ENCODE data around the gene H19.

Gene H19

DNA sequence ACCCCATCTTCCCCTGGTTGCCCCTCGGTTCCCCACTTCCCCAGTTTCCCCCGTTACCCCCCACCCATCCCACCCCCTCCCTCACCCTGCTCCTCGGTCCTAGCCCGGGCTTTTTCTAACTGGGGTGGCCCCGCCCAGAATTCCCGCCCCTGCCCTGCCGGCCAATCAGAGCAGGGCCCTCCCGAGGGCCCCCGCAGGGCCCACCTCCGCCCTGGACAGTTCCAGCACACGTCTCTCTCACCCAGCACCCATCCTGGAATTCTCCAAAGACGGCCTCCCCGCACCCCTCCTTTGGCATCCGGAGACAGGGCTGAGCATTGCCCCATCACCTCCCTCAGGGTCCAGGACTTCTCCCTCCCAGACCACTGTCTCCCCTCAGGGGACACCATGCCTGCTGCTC is at the start of gene H19:
Gene H19 (minus strand): TSS at position 88 of the 400 bp plus-strand sequence.
- no peak for DNase-seq (ENCODE audit: low read depth in 2 of 3, low spot score in 1 of 3)

- no peak for DNase-seq (ENCODE audit: low read depth in 2 of 3, low spot score in 1 of 3)
Measured at GRCh38 chr11:2041963-2042362, 44.3 kb upstream of the H19 start.

GRCh38 chr11:2041153-2041552 is 43.5 kb upstream of the H19 start:
- DNase-seq (ENCODE audit: low read depth in 2 of 3, low spot score in 1 of 3): no peak

DNA sequence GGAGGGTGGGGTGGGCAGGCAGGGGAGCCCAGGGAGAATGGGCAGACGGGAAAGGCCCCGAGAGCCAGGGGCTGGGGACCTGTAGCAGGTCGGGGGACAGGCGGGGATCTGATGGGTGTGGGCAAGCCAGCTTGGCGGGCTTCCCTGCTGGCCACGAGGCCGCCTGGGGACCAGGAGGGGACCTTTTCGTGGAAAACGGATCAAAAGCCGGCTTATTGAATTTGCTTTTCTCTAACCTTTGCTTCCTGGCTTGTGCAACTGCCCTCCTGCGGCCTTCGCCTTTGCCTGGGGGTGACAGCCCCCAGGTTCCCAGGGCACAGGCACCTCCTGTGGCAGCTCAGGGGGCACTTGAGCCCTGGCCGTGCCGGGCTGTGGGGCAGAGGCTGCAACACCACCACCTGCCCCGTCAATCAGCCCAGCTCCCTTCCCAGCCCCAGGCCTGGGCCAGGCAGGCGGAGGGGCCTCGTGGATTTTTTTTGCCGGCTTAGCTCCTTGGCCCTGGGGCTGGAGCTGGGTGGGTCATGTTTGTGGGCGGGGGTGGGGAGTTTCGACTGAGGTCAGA is 41.6 kb upstream of the H19 start:
- DNase-seq (ENCODE audit: low read depth in 2 of 3, low spot score in 1 of 3): no peak

GRCh38 chr11:2036863-2037486 is 39.3 kb upstream of the H19 start:
- no peak for DNase-seq (ENCODE audit: low read depth in 2 of 3, low spot score in 1 of 3)

DNA sequence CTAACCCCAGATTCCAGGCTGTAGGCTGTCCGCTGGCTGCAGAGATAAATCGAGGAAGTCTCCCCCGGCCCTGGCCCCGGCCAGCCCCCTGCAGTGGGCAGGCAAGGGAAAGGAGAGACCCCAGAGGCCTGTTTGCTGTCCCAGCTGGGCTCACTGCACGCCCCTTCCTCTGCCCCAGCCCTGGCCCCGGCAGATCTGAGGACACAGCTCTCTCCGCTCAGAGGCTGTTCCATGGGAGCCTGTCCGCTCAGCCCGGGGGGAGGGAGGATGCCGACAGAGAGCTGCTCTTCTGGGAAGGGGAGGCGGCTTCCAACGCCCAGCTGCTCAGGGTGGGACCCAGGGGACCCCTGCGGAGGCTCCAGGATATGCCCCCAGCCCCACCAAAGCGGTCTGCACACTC is 37.7 kb upstream of the H19 start:
- DNase-seq (ENCODE audit: low read depth in 2 of 3, low spot score in 1 of 3): no peak

GRCh38 chr11:2031058-2031457 is 33.4 kb upstream of the H19 start:
- no peak for DNase-seq (ENCODE audit: low read depth in 2 of 3, low spot score in 1 of 3)

DNA sequence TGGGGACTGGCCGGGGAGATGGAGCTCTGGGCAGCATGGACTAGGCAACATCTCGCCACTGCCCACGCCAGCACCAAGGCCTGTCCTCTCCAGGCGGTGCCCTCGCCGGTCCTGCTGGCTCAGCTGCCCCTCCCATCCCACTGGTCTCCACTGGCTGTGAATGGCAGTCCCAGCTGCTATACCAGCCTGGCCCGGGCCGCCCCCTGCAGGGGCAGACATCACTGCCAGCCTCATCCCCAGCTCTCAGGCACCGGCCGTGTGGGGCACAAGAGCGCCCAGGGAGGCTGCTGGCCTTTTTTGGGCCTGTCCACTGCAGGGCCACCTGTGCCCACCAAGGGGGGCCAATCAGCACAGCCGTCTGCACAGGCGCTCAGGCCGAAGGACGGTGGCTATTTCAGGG is 30.1 kb upstream of the H19 start:
- DNase-seq (ENCODE audit: low read depth in 2 of 3, low spot score in 1 of 3): no peak

- no peak for DNase-seq (ENCODE audit: low read depth in 2 of 3, low spot score in 1 of 3)
Measured at GRCh38 chr11:2015025-2015424, 17.4 kb upstream of the H19 start.

DNA sequence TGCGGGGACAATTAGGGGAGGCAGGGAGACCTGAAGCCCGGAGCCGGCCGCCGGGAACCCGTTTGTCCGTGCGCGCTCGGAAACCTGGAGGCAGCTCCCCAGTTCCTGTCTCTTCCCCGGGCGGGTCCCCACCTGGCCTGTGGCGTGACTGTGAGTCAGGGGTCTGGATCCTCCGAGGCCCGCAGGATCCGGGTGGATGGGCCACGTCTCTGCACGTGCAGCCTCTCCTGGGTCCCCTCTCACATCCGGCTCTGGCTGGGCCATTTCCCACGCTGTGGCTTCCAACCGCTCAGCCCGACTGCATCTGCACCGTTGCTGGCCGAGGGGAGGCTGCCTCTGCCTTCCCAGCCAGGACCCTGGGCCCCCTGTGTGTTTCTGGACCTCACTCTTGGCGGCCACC is 14.8 kb upstream of the H19 start:
- no peak for DNase-seq (ENCODE audit: low read depth in 2 of 3, low spot score in 1 of 3)

- no peak for DNase-seq (ENCODE audit: low read depth in 2 of 3, low spot score in 1 of 3)
Measured at GRCh38 chr11:2004466-2004865, 6.8 kb upstream of the H19 start.

- DNase-seq (ENCODE audit: low read depth in 2 of 3, low spot score in 1 of 3): no peak
Measured at GRCh38 chr11:2002807-2003206, 5.2 kb upstream of the H19 start.

- no peak for DNase-seq (ENCODE audit: low read depth in 2 of 3, low spot score in 1 of 3)
Measured at GRCh38 chr11:2002042-2002776, 4.6 kb upstream of the H19 start.

DNA sequence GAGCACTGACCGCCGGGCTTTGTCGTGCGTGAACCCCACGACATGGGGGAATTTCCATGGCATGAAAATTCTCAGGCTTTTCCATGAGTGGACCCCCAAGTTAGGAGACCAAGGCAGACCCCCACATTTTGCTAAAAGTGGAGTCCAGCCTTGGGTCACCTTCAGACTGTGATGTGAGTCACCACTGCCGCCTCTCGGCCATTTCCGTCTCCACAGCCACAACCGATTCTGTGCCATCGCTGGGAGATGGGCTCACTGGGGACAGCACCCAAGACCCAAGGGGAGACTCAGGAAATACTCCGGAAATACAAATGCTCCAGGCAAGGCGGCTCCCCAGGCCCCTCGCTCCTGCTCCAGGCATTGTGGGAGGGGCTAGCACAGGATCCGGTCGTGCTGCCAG is 1.2 kb upstream of the H19 start:
- no peak for DNase-seq (ENCODE audit: low read depth in 2 of 3, low spot score in 1 of 3)

DNA sequence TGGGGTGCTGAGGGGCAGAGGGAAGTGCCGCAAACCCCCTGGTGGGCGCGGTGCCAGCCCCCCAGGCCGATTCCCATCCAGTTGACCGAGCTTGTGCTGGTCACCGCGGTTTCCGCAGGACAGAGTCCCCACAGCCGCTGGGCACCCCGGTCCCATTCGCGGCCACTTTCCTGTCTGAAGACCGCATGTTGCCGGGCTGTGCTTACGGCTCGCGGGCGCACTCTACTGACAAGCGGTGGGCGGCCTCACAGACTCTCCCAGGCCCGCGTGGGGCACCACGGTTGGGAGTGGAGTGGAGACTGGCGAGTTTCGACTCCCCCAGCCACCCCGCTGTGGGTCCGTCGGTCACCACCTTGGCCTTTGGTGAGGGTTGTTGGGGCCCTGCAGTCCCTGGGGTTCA is 648 bp upstream of the H19 start:
- DNase-seq (ENCODE audit: low read depth in 2 of 3, low spot score in 1 of 3): no peak

DNA sequence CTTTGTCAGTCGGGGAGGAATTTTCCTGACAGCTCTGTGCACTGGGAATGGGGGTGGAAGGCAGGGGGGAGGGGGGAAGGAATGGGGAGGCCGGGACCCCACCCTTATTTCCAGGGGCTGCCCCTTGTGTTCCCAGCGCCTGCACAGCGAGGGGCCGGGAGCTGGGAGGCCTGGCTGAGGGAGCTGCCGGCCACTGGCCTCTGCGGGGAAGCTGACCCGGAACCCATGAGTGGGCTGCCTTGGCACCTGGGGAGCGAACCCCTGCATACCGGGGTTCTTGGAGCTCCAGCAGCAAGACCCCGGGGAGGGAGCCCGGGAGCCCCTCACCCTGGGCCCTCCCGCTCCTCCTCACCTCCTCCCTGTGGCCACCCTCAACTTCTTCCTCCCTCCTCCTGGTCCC is 3.5 kb downstream of the H19 start:
- DNase-seq (ENCODE audit: low read depth in 2 of 3, low spot score in 1 of 3): no peak

- no peak for DNase-seq (ENCODE audit: low read depth in 2 of 3, low spot score in 1 of 3)
Measured at GRCh38 chr11:1992111-1992510, 5.5 kb downstream of the H19 start.

DNA sequence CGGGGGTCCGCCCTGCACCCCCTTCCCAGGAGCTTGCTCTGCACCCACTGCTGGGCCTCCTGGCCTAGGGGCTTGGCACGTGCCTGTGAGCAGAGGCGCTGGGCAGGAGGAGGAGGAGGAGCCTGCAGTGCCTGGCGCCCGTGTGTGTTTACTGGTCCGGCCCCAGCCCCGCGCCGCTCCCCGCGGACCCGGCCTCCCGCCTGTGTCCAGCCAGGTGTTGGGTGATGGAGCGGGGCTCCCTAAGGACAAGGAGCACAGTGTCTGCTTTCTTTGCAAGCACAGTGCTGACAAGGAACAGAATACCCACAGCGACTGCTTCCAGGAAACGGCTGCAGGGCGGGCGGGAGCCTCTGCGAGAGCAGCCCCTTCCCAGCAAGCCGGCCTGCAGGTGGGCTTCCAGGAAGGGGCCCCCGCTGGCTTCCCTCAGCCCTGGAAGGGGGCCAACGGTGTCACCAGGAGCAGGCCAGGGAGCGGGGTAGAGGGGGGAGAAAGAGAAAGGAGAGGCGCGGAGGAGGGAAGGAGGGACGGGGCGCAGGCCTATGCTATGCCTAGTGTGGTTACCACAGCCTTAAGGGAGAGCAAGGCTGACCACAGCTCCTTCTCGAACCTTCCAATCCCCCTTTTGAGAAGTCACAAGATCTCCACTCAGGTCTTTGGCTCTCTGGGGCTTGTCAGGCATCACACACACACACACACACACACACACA is 6.6 kb downstream of the H19 start:
- DNase-seq (ENCODE audit: low read depth in 2 of 3, low spot score in 1 of 3): no peak

DNA sequence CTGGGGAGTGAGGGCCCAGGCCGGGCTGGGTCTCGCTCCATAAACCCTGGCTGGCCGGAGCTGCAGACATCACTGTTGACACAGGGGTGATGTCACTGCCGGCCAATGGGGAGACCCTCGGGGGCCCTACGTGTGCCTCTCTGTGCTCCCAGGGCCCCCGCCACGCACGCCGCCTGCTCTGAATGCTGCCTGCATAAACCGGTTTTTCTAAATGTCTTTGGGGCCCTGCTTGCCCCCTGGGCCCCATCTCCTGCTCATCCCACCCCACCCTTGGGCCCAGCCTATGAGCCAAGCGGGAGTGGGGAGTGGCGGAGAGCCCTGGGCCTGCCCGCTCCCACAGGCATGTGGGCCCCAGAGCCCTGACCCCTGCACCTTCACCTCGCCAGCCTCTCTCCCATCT is 7.7 kb downstream of the H19 start:
- no peak for DNase-seq (ENCODE audit: low read depth in 2 of 3, low spot score in 1 of 3)

DNA sequence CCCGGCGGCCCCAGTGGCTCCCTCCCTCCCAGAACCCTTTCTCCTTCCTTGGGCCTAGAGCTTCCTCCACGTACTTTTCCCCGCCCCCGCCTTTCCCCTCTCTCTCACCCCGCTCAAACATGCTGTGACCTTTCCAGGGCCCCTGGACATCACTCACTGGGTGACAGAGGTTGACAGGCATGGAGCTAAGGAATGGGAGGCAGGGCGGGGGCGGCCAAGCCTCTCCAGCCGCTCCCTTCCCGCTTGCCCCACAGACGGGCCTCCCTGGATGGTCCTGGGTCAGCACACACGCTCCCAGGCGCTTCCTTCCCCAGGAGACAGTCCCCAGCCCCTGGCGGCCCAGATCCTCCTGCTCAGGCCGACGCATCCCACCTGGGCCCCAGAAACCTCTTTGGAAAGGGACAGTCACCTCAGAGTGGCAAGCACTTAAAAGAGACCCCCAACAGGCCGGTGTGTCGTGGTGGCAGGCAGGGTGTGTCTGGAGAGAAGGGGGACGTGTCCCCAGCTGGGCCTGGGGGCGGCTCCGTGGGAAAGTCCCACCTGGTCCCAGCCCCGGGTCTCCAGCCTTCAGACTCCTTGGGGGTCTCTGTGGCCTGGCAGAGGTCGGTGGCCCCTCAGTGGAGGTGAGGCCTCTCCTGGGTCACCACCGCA is 8.8 kb downstream of the H19 start:
- no peak for DNase-seq (ENCODE audit: low read depth in 2 of 3, low spot score in 1 of 3)

- no peak for DNase-seq (ENCODE audit: low read depth in 2 of 3, low spot score in 1 of 3)
Measured at GRCh38 chr11:1988174-1988573, 9.5 kb downstream of the H19 start.

DNA sequence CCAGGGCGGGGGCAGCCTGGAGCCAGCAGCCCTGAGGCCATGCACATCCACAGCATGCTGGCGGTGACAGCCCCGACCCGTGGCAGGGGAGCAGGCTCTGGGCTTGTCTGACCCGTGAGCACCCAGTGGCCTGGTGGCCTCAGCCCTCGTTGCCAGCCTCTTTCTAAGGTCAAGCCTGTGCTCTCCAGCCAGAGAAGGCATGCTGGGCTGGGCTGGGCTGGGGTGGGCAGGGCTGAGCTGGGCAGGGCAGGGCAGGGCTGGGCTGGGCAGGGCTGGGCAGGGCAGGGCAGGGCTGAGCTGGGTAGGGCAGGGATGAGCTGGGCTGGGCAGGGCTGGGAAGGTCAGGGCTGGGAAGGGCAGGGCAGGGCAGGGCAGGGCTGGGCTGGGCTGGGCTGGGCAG is 10.6 kb downstream of the H19 start:
- no peak for DNase-seq (ENCODE audit: low read depth in 2 of 3, low spot score in 1 of 3)
